Measurements from ENCODE around the gene HS6ST3.

DNA sequence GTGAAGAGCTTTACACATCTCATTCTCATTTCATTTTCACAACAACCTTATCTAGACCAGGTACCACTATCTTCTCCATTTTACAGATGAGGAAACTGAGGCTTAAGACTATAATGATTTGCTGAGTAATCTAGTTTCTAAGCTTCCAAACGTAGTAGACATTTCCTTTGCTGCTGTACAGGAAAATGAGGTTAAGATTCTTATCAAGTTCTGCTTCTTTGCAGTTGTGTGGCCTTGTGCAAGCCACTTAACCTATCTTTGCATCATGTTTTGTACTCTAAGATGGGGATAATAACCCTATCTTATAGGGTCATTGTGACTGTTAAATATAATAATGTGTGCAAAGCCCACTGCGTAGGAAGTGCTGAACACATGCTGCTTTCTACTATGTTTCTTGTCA is 307.9 kb downstream of the HS6ST3 start:
- TF ChIP-seq ZNF317 (CRISPR knock-in tag; IDR thresholded peaks at IDR 0.05) (no peak), MTF1 (CRISPR knock-in tag; IDR thresholded peaks at IDR 0.05) (no peak), ZNF33B (CRISPR knock-in tag; IDR thresholded peaks at IDR 0.05) (no peak), GATAD2A (CRISPR knock-in tag; IDR thresholded peaks at IDR 0.05) (no peak), CEBPB (IDR thresholded peaks at IDR 0.05; ENCODE audit: borderline replicate concordance, low read depth, low read length) (no peak), DPF2 (CRISPR knock-in tag; IDR thresholded peaks at IDR 0.05; ENCODE audit: borderline replicate concordance, low read depth) (no peak), RAD21 (CRISPR knock-in tag; IDR thresholded peaks at IDR 0.05) (no peak), EZH2 (conservative IDR thresholded peaks at IDR 0.05; ENCODE audit: low read depth, low read length) (no peak), EP300 (IDR thresholded peaks at IDR 0.05; ENCODE audit: low read depth in 2 of 2, low read length in 2 of 2) (no peak), EP300 (CRISPR knock-in tag; IDR thresholded peaks at IDR 0.05; ENCODE audit: borderline replicate concordance) (no peak), FOXO1 (CRISPR knock-in tag; IDR thresholded peaks at IDR 0.05) (no peak), AHR (CRISPR knock-in tag; IDR thresholded peaks at IDR 0.05) (no peak), FOXJ3 (CRISPR knock-in tag; IDR thresholded peaks at IDR 0.05; ENCODE audit: borderline replicate concordance) (no peak)
- TF ChIP-seq, protein P1, sequence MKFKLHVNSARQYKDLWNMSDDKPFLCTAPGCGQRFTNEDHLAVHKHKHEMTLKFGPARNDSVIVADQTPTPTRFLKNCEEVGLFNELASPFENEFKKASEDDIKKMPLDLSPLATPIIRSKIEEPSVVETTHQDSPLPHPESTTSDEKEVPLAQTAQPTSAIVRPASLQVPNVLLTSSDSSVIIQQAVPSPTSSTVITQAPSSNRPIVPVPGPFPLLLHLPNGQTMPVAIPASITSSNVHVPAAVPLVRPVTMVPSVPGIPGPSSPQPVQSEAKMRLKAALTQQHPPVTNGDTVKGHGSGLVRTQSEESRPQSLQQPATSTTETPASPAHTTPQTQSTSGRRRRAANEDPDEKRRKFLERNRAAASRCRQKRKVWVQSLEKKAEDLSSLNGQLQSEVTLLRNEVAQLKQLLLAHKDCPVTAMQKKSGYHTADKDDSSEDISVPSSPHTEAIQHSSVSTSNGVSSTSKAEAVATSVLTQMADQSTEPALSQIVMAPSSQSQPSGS (CRISPR knock-in tag; IDR thresholded peaks at IDR 0.05) = no peak
